WTC11 (cell line): ENCODE measurements around the gene EEFSEC. TPM values are rescaled to one million over a fixed set of nuclear protein-coding genes. Genes with fewer than 3 reads are reported as not detected.

Experiments
- ATAC-seq: fragments of 200-7000 bp; cut with Tn5 transposase; 2 replicates; pipeline ENCODE4 v1.10.0; 2021; ENCODE audit warnings: mild to moderate bottlenecking, moderate library complexity
- CTCF ChIA-PET: fragments of 300-600 bp; sonication (Branson Sonifier 250); formaldehyde crosslinking; loops from one replicate; lab custom pipeline; 2021; ENCODE audit warnings: antibody characterized with exemption; lab: Charles Lee
- POLR2A ChIA-PET: fragments of 350-600 bp; sonication (Branson Sonifier 250); formaldehyde crosslinking; loops from one replicate; lab custom pipeline; 2021; ENCODE audit warnings: antibody characterized with exemption; lab: Charles Lee
- DNase-seq: peaks from one replicate; pipeline ENCODE4 v3.0.0; 2021; ENCODE audit warnings: low spot score
- H3K27ac Mint-ChIP-seq: 2 replicates; pipeline ENCODE4 v1.8.0; 2021; ENCODE audit warnings: mixed read lengths
- H3K27me3 Mint-ChIP-seq: 2 replicates; pipeline ENCODE4 v1.8.0; 2021; ENCODE audit warnings: low read depth, mild to moderate bottlenecking, moderate library complexity, mixed read lengths
- H3K36me3 Mint-ChIP-seq: 2 replicates; pipeline ENCODE4 v1.8.0; 2021; ENCODE audit warnings: mixed read lengths
- H3K4me1 Mint-ChIP-seq: 2 replicates; pipeline ENCODE4 v1.8.0; 2022; ENCODE audit warnings: mixed read lengths
- H3K4me3 Mint-ChIP-seq: 2 replicates; pipeline ENCODE4 v1.8.0; 2021; ENCODE audit warnings: mild to moderate bottlenecking, moderate library complexity, mixed read lengths
- H3K9me3 Mint-ChIP-seq: 2 replicates; pipeline ENCODE4 v1.8.0; 2021; ENCODE audit warnings: mixed read lengths
- CREB1 ChIP-seq: sonication (generic); formaldehyde crosslinking; IDR thresholded peaks from 2 replicates; pipeline ENCODE4 v1.8.0; 2023; ENCODE audit warnings: mild to moderate bottlenecking, missing genetic modification reagents
- CTCF ChIP-seq: fragments of 200-600 bp; IDR thresholded peaks from 2 replicates; pipeline ENCODE4 v1.8.0; 2022; ENCODE audit warnings: antibody characterized with exemption
- ETV6 ChIP-seq: sonication (generic); formaldehyde crosslinking; IDR thresholded peaks from 2 replicates; pipeline ENCODE4 v1.8.1; 2022; ENCODE audit warnings: mild to moderate bottlenecking, missing genetic modification reagents
- GABPB1 ChIP-seq: sonication (generic); formaldehyde crosslinking; IDR thresholded peaks from 2 replicates; pipeline ENCODE4 v1.8.1; 2023; ENCODE audit warnings: mild to moderate bottlenecking, missing genetic modification reagents
- MLX ChIP-seq: sonication (generic); formaldehyde crosslinking; IDR thresholded peaks from 2 replicates; pipeline ENCODE4 v1.8.1; 2023; ENCODE audit warnings: mild to moderate bottlenecking, missing genetic modification reagents, moderate library complexity
- MXD4 ChIP-seq: fragments of 250-450 bp; sonication (Bioruptor Pico); IDR thresholded peaks from 2 replicates; pipeline ENCODE4 v1.8.0; 2021; ENCODE audit warnings: mild to moderate bottlenecking, moderate library complexity, borderline replicate concordance
- NFATC4 ChIP-seq: fragments of 250-450 bp; sonication (Bioruptor Pico); IDR thresholded peaks from 2 replicates; pipeline ENCODE4 v1.9.0; 2021; ENCODE audit warnings: mild to moderate bottlenecking
- NR2C2 ChIP-seq: sonication (generic); formaldehyde crosslinking; IDR thresholded peaks from 2 replicates; pipeline ENCODE4 v1.8.0; 2022; ENCODE audit warnings: mild to moderate bottlenecking, missing genetic modification reagents
- PRDM15 ChIP-seq: sonication (generic); formaldehyde crosslinking; IDR thresholded peaks from 2 replicates; pipeline ENCODE4 v1.8.0; 2022; ENCODE audit warnings: missing genetic modification reagents
- USF2 ChIP-seq: sonication (generic); formaldehyde crosslinking; IDR thresholded peaks from 2 replicates; pipeline ENCODE4 v1.8.1; 2023; ENCODE audit warnings: mild to moderate bottlenecking, missing genetic modification reagents, moderate library complexity
- ZNF317 ChIP-seq: sonication (generic); formaldehyde crosslinking; IDR thresholded peaks from 2 replicates; pipeline ENCODE4 v1.8.1; 2023; ENCODE audit warnings: low read depth, mild to moderate bottlenecking, moderate library complexity, missing genetic modification reagents, borderline replicate concordance
- ZNF396 ChIP-seq: fragments of 250-450 bp; sonication (Bioruptor Pico); IDR thresholded peaks from 2 replicates; pipeline ENCODE4 v1.8.0; 2021; ENCODE audit warnings: mild to moderate bottlenecking, moderate library complexity, borderline replicate concordance
- total RNA-seq: library from RNA; stranded (reverse); gene quantifications from 3 replicates; pipeline ENCODE4 v1.2.3, GENCODE V29; 2021
- TF ChIP-seq, protein P1 (sequence below): sonication (generic); formaldehyde crosslinking; IDR thresholded peaks from 2 replicates; pipeline ENCODE4 v1.8.0; 2023; ENCODE audit warnings: missing genetic modification reagents
- TF ChIP-seq, protein P2 (sequence below): fragments of 250-450 bp; sonication (Bioruptor Pico); IDR thresholded peaks from 2 replicates; pipeline ENCODE4 v1.9.0; 2021; ENCODE audit warnings: moderate library complexity, mild to moderate bottlenecking, inconsistent platforms, borderline replicate concordance
- TF ChIP-seq, protein P3 (sequence below): sonication (generic); formaldehyde crosslinking; IDR thresholded peaks from 2 replicates; pipeline ENCODE4 v1.8.0; 2022; ENCODE audit warnings: mild to moderate bottlenecking, missing genetic modification reagents

The EEFSEC gene
- total RNA-seq, 1 experiment from 2014 or later, result 13.7 TPM

- POLR2A ChIA-PET, result no interaction called here
- CTCF ChIA-PET, result interaction anchor here (2.1 kb wide), 1 partner anchor 56 kb away, joined by 5 read pairs; no protein-coding TSS in a partner anchor
Measured at GRCh38 chr3:128266453-128266852, 113.2 kb downstream of the EEFSEC start.

DNA sequence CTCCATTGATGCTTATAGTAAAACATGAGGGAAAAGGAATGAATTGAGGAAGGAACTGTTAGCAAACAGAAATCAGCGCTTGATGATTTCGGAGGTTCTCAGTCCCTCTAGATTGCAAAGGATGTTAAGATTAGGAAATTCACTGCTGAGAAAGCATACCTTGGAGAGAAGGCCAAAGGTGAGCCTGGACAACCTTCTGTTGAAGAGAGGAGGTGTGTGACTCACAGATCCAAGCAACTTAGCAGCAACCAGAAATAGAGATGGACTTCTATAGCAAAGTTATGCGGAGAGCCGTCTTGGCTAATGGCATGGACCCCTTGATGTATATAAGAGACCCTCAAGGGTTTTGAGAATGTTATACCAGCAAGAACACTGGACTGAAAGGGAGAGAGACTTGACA, 114.3 kb downstream of the EEFSEC start:
- ATAC-seq, result no peak
- H3K9me3 Mint-ChIP-seq, result no peaks in the 10 kb centered on the region

More at GRCh38 chr3:128266453-128266852, 113.2 kb downstream of the EEFSEC start:
- Mint-ChIP-seq H3K9me3 (peaks cover 2% of the 10 kb centered on the region), H3K4me3 (no peak overlapping the region), H3K27ac (no peak overlapping the region), H3K36me3 (peaks cover 6% of the 10 kb centered on the region), H3K27me3 (no peaks in the 10 kb centered on the region; the same call in 1 of the 2 replicates), H3K4me1 (peaks cover 31% of the 10 kb centered on the region)
- DNase-seq, result no peak
- TF ChIP-seq, protein P1, sequence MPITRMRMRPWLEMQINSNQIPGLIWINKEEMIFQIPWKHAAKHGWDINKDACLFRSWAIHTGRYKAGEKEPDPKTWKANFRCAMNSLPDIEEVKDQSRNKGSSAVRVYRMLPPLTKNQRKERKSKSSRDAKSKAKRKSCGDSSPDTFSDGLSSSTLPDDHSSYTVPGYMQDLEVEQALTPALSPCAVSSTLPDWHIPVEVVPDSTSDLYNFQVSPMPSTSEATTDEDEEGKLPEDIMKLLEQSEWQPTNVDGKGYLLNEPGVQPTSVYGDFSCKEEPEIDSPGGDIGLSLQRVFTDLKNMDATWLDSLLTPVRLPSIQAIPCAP, result no peak
- TF ChIP-seq ETV6 (CRISPR knock-in tag) (no peak), USF2 (CRISPR knock-in tag) (no peak), GABPB1 (CRISPR knock-in tag) (no peak), PRDM15 (CRISPR knock-in tag) (no peak), MXD4 (no peak), CREB1 (no peak), MLX (CRISPR knock-in tag) (no peak), NR2C2 (CRISPR knock-in tag) (no peak), NFATC4 (no peak), ZNF396 (CRISPR knock-in tag) (no peak)
- TF ChIP-seq, protein P2, sequence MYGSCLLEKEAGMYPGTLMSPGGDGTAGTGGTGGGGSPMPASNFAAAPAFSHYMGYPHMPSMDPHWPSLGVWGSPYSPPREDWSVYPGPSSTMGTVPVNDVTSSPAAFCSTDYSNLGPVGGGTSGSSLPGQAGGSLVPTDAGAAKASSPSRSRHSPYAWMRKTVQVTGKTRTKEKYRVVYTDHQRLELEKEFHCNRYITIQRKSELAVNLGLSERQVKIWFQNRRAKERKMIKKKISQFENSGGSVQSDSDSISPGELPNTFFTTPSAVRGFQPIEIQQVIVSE, result no peak
- ATAC-seq, result no peak

More for the DNA sequence above, 114.3 kb downstream of the EEFSEC start:
- TF ChIP-seq, protein P3, sequence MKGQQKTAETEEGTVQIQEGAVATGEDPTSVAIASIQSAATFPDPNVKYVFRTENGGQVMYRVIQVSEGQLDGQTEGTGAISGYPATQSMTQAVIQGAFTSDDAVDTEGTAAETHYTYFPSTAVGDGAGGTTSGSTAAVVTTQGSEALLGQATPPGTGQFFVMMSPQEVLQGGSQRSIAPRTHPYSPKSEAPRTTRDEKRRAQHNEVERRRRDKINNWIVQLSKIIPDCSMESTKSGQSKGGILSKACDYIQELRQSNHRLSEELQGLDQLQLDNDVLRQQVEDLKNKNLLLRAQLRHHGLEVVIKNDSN (CRISPR knock-in tag), result no peak
- TF ChIP-seq ZNF317 (CRISPR knock-in tag) (no peak), CTCF (no peak)
- H3K27me3 Mint-ChIP-seq, result no peaks in the 10 kb centered on the region
- H3K4me1 Mint-ChIP-seq, result peaks cover 38% of the 10 kb centered on the region
- no peak for DNase-seq
- H3K36me3 Mint-ChIP-seq, result peaks cover 3% of the 10 kb centered on the region; the same call in 1 of the 2 replicates
- CTCF ChIA-PET, result interaction anchor here (2.1 kb wide), 1 partner anchor 55 kb away, joined by 5 read pairs; no protein-coding TSS in a partner anchor
- POLR2A ChIA-PET, result no interaction called here
- H3K27ac Mint-ChIP-seq, result no peak overlapping the region
- no peak overlapping the region for H3K4me3 Mint-ChIP-seq
